Neural crest cell (in vitro differentiated cells): Measurements from ENCODE around the gene TMEM120B. TPM values are rescaled to one million over a fixed set of nuclear protein-coding genes. Genes with fewer than 3 reads are reported as not detected.

ENCODE experiments used
- DNase-seq: peaks from one replicate; pipeline ENCODE4 v3.0.0; 2021; ENCODE audit warnings: low read depth, mixed read lengths, low spot score
- H3K27ac Mint-ChIP-seq: one replicate; pipeline ENCODE4 v1.8.0; 2021; ENCODE audit warnings: mild to moderate bottlenecking, mixed read lengths; ENCODE audit not compliant: unreplicated experiment
- H3K27me3 Mint-ChIP-seq: 2 replicates; pipeline ENCODE4 v1.8.0; 2021; ENCODE audit warnings: low read depth, mild to moderate bottlenecking, mixed read lengths
- H3K36me3 Mint-ChIP-seq: 2 replicates; pipeline ENCODE4 v1.8.0; 2021; ENCODE audit warnings: low read depth, mild to moderate bottlenecking, mixed read lengths
- H3K4me1 Mint-ChIP-seq: 2 replicates; pipeline ENCODE4 v1.8.0; 2021; ENCODE audit warnings: mixed read lengths
- H3K4me3 Mint-ChIP-seq: one replicate; pipeline ENCODE4 v1.8.0; 2021; ENCODE audit warnings: mild to moderate bottlenecking, mixed read lengths
- H3K9me3 Mint-ChIP-seq: 2 replicates; pipeline ENCODE4 v1.8.0; 2021; ENCODE audit warnings: mixed read lengths
- total RNA-seq: library from RNA; stranded (reverse); gene quantifications from 2 replicates; pipeline ENCODE4 v1.2.1, GENCODE V29; 2021
- TF ChIP-seq, protein P1 (sequence below): fragments of 200-600 bp; sonication (generic); conservative IDR thresholded peaks from 2 replicates; pipeline ENCODE4 v1.5.0; 2021; ENCODE audit warnings: antibody characterized with exemption, mild to moderate bottlenecking

Gene TMEM120B
- total RNA-seq, 1 donor from 2014 or later: 14.1 TPM

GRCh38 chr12:121812921-121813896 lies 100.7 kb downstream of the TMEM120B start:
- H3K27me3 Mint-ChIP-seq: no peaks in the 10 kb centered on the region
- TF ChIP-seq, protein P1, sequence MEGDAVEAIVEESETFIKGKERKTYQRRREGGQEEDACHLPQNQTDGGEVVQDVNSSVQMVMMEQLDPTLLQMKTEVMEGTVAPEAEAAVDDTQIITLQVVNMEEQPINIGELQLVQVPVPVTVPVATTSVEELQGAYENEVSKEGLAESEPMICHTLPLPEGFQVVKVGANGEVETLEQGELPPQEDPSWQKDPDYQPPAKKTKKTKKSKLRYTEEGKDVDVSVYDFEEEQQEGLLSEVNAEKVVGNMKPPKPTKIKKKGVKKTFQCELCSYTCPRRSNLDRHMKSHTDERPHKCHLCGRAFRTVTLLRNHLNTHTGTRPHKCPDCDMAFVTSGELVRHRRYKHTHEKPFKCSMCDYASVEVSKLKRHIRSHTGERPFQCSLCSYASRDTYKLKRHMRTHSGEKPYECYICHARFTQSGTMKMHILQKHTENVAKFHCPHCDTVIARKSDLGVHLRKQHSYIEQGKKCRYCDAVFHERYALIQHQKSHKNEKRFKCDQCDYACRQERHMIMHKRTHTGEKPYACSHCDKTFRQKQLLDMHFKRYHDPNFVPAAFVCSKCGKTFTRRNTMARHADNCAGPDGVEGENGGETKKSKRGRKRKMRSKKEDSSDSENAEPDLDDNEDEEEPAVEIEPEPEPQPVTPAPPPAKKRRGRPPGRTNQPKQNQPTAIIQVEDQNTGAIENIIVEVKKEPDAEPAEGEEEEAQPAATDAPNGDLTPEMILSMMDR: no peak
- peaks cover 9% of the 10 kb centered on the region for H3K36me3 Mint-ChIP-seq
- peaks cover 26% of the 10 kb centered on the region for H3K4me1 Mint-ChIP-seq
- no peaks in the 10 kb centered on the region for H3K9me3 Mint-ChIP-seq
- H3K27ac Mint-ChIP-seq: no peak overlapping the region
- H3K4me3 Mint-ChIP-seq: peak overlapping the region; percentile 88
- no peak for DNase-seq

GRCh38 chr12:121813951-121814350 lies 101.4 kb downstream of the TMEM120B start:
- DNase-seq: no peak
- Mint-ChIP-seq H3K4me1 (peaks cover 26% of the 10 kb centered on the region), H3K4me3 (peak overlapping the region; percentile 88), H3K9me3 (no peaks in the 10 kb centered on the region), H3K27ac (no peak overlapping the region), H3K27me3 (no peaks in the 10 kb centered on the region), H3K36me3 (peaks cover 9% of the 10 kb centered on the region)
- TF ChIP-seq, protein P1: no peak

DNA sequence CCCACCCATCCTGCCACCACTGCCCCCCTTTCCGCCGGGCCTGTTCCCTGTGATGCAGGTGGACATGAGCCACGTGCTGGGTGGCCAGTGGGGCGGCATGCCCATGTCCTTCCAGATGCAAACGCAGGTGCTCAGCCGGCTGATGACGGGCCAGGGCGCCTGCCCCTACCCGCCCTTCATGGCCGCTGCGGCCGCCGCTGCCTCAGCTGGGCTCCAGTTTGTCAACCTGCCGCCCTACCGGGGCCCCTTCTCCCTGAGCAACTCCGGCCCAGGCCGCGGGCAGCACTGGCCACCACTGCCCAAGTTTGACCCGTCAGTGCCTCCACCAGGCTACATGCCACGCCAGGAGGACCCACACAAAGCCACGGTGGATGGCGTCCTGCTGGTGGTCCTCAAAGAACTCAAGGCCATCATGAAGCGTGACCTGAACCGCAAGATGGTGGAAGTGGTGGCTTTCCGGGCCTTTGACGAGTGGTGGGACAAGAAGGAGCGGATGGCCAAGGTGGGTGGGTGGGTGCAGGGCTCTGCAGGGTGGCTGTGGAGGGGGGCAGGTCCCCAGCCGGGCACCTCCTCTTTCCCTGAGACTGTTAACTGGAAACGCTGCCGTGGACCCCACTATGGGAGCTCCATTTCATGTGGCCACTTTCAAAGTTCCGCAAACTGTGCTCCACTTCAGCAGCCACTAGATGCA lies 102.0 kb downstream of the TMEM120B start:
- H3K4me3 Mint-ChIP-seq: no peak overlapping the region
- no peak overlapping the region for H3K27ac Mint-ChIP-seq
- TF ChIP-seq, protein P1: no peak
- DNase-seq: no peak
- no peaks in the 10 kb centered on the region for H3K27me3 Mint-ChIP-seq
- no peaks in the 10 kb centered on the region for H3K9me3 Mint-ChIP-seq
- H3K36me3 Mint-ChIP-seq: peaks cover 4% of the 10 kb centered on the region
- H3K4me1 Mint-ChIP-seq: peaks cover 26% of the 10 kb centered on the region

- peaks cover 3% of the 10 kb centered on the region for H3K36me3 Mint-ChIP-seq
- peak overlapping the region; percentile 15 for H3K4me3 Mint-ChIP-seq
- H3K27ac Mint-ChIP-seq: no peak overlapping the region
- no peak for DNase-seq
- peaks cover 26% of the 10 kb centered on the region for H3K4me1 Mint-ChIP-seq
- no peaks in the 10 kb centered on the region for H3K9me3 Mint-ChIP-seq
- no peaks in the 10 kb centered on the region for H3K27me3 Mint-ChIP-seq
- TF ChIP-seq, protein P1: no peak
Measured at GRCh38 chr12:121815263-121815662, 102.7 kb downstream of the TMEM120B start.

DNA sequence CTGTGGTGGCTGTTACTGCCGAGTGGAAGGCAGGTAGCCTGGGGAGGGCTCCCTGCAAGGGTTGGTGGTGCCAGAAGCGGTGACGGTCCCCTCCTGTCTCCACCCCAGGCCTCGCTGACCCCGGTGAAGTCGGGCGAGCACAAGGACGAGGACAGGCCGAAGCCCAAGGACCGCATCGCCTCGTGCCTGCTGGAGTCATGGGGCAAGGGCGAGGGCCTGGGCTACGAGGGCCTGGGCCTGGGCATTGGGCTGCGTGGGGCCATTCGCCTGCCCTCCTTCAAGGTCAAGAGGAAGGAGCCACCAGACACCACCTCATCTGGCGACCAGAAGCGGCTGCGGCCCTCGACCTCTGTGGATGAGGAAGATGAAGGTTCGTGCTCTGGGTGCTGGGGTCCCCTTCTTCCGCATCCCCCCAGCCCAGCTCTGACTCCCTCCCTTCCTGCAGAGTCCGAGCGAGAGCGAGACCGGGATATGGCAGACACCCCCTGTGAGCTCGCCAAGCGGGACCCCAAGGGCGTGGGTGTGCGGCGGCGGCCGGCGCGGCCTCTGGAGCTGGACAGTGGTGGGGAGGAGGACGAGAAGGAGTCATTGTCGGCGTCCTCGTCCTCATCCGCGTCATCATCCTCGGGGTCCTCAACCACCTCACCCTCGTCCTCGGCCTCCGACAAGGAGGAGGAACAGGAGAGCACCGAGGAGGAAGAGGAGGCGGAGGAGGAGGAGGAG lies 104.5 kb downstream of the TMEM120B start:
- TF ChIP-seq, protein P1: no peak
- Mint-ChIP-seq H3K36me3 (peaks cover 3% of the 10 kb centered on the region), H3K4me1 (peaks cover 15% of the 10 kb centered on the region), H3K27me3 (no peaks in the 10 kb centered on the region), H3K9me3 (no peaks in the 10 kb centered on the region), H3K4me3 (no peak overlapping the region), H3K27ac (no peak overlapping the region)
- DNase-seq: no peak
